Ishikawa (cell line): Measurements from ENCODE around the gene APLF.

Source experiments
- CEBPB ChIP-seq: IDR thresholded peaks from 2 replicates; pipeline ENCODE4 v1.6.1; 2012
- CREB1 ChIP-seq: IDR thresholded peaks from 2 replicates; pipeline ENCODE4 v1.6.1; 2012; ENCODE audit warnings: low read depth
- EGR1 ChIP-seq: IDR thresholded peaks from 2 replicates; pipeline ENCODE4 v1.6.1; 2012
- EP300 ChIP-seq: IDR thresholded peaks from 2 replicates; pipeline ENCODE4 v1.6.1; 2012; ENCODE audit warnings: borderline replicate concordance
- FOXM1 ChIP-seq: IDR thresholded peaks from 2 replicates; pipeline ENCODE4 v1.6.1; 2012; ENCODE audit warnings: low read depth, borderline replicate concordance
- MAX ChIP-seq: IDR thresholded peaks from 2 replicates; pipeline ENCODE4 v1.6.1; 2012
- NFIC ChIP-seq: IDR thresholded peaks from 2 replicates; pipeline ENCODE4 v1.6.1; 2012
- RAD21 ChIP-seq: IDR thresholded peaks from 2 replicates; pipeline ENCODE4 v1.6.1; 2012; ENCODE audit warnings: low read depth
- TAF1 ChIP-seq: IDR thresholded peaks from 2 replicates; pipeline ENCODE4 v1.6.1; 2012; ENCODE audit warnings: low read depth, mild to moderate bottlenecking
- TCF12 ChIP-seq: IDR thresholded peaks from 2 replicates; pipeline ENCODE4 v1.6.1; 2012; ENCODE audit warnings: low read depth
- TEAD4 ChIP-seq: IDR thresholded peaks from 2 replicates; pipeline ENCODE4 v1.6.1; 2012
- USF1 ChIP-seq: IDR thresholded peaks from 2 replicates; pipeline ENCODE4 v1.6.1; 2012
- YY1 ChIP-seq: IDR thresholded peaks from 2 replicates; pipeline ENCODE4 v1.6.1; 2012; ENCODE audit warnings: low read depth
- ZBTB7A ChIP-seq: IDR thresholded peaks from 2 replicates; pipeline ENCODE4 v1.6.1; 2012; ENCODE audit warnings: low read depth
- TF ChIP-seq, protein P1 (sequence below): IDR thresholded peaks from 2 replicates; pipeline ENCODE4 v1.6.1; 2012; ENCODE audit warnings: low read depth, mild to moderate bottlenecking

Gene APLF

DNA sequence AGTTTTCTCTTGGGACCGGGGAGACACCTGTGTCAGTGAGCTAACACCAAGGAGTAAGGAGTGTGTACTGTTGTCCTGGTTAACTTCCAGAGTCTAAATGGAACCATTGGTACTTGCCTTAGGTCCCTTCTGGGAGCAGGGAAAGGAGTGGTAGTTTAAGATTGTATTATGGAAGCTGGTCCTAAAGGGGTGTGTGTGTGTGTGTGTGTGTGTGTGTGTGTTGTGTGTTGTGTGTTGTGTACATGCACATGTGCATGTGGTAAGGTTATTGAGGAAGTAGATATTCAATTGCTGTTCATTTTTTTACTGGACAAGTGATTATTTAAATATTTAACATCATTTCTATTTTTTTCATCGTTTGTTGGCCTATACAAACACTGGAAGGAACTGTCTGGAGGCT is 1.4 kb downstream of the APLF start:
- no peak for TF ChIP-seq CEBPB
- TF ChIP-seq FOXM1 = no peak
- TF ChIP-seq TAF1 = no peak
- no peak for TF ChIP-seq ZBTB7A
- no peak for TF ChIP-seq YY1
- no peak for TF ChIP-seq TEAD4
- no peak for TF ChIP-seq MAX
- TF ChIP-seq, protein P1, sequence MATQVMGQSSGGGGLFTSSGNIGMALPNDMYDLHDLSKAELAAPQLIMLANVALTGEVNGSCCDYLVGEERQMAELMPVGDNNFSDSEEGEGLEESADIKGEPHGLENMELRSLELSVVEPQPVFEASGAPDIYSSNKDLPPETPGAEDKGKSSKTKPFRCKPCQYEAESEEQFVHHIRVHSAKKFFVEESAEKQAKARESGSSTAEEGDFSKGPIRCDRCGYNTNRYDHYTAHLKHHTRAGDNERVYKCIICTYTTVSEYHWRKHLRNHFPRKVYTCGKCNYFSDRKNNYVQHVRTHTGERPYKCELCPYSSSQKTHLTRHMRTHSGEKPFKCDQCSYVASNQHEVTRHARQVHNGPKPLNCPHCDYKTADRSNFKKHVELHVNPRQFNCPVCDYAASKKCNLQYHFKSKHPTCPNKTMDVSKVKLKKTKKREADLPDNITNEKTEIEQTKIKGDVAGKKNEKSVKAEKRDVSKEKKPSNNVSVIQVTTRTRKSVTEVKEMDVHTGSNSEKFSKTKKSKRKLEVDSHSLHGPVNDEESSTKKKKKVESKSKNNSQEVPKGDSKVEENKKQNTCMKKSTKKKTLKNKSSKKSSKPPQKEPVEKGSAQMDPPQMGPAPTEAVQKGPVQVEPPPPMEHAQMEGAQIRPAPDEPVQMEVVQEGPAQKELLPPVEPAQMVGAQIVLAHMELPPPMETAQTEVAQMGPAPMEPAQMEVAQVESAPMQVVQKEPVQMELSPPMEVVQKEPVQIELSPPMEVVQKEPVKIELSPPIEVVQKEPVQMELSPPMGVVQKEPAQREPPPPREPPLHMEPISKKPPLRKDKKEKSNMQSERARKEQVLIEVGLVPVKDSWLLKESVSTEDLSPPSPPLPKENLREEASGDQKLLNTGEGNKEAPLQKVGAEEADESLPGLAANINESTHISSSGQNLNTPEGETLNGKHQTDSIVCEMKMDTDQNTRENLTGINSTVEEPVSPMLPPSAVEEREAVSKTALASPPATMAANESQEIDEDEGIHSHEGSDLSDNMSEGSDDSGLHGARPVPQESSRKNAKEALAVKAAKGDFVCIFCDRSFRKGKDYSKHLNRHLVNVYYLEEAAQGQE = no peak
- no peak for TF ChIP-seq EGR1
- no peak for TF ChIP-seq TCF12
- no peak for TF ChIP-seq USF1
- no peak for TF ChIP-seq NFIC
- no peak for TF ChIP-seq EP300
- TF ChIP-seq CREB1 = no peak
- TF ChIP-seq RAD21 = no peak

DNA sequence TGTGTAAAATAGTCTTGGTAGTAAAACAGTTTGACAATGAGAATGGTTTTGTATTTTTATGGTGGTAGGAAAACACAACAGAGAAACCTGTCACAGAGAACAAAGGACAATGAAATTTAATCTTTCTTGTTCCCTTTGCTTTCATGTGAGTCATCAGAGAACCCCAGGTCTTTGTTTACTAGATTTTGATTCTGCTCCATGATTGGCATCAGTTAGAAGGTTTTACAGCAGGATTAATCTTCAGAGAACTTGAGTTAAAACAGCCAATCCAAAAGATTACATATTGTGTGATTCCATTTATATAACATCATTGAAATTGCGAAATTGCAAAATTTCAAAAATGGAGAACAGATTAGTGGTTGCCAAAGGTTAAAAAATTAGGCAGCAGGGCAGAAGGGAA is 2.5 kb downstream of the APLF start:
- TF ChIP-seq CEBPB (0 out of 2 replicates have a peak, but pooled peaks have one; percentile 46), CREB1 (no peak)
- TF ChIP-seq, protein P1 = no peak

- TF ChIP-seq USF1 = no peak
- no peak for TF ChIP-seq EP300
- no peak for TF ChIP-seq ZBTB7A
- TF ChIP-seq, protein P1 = no peak
- no peak for TF ChIP-seq TAF1
These were observed 4.0 kb downstream of the APLF start for GRCh38 chr2:68471385-68471784.

DNA sequence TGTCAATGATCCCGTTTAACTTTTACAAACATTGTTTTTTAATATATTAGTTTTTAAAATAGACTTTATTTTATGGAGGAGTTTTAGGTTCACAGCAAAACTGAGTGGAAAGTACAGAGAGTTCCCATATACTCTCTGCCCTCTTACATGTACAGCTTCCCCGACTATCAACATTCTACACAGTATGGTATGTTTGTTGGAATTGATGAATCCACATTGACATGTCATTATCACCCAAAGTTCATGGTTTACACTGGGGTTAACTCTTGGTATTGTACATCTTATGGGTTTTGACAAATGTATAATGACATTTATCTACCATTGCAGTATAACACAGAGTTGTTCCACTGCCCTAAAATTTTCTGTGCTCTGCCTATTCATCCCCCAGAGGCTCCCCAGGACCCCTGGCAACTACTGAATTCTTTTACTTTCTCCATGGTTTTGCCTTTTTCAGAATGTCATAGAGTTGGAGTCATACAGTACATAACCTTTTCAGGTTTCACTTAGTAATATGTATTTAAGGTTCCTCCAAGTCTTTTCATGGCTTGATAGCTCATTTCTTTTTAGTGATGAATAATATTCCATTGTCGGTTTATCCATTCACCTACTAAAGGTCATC is 5.5 kb downstream of the APLF start:
- TF ChIP-seq NFIC = no peak
- no peak for TF ChIP-seq MAX
- no peak for TF ChIP-seq CREB1
- no peak for TF ChIP-seq TAF1
- TF ChIP-seq, protein P1 = no peak
- no peak for TF ChIP-seq USF1
- no peak for TF ChIP-seq RAD21
- TF ChIP-seq YY1 = no peak
- TF ChIP-seq ZBTB7A = no peak
- TF ChIP-seq EP300 = no peak
- TF ChIP-seq CEBPB = no peak
